HepG2 (cell line): ENCODE results near the gene AGAP1. TPM values are rescaled to one million over a fixed set of nuclear protein-coding genes. Genes with fewer than 3 reads are reported as not detected.

ENCODE experiments used
- CHD4 ChIP-seq: fragments of 200-600 bp; sonication (generic); IDR thresholded peaks from 2 replicates; pipeline ENCODE4 v1.7.0; 2017; ENCODE audit warnings: mild to moderate bottlenecking, low read length, borderline replicate concordance
- FOXJ3 ChIP-seq: sonication (generic); formaldehyde crosslinking; IDR thresholded peaks from 2 replicates; pipeline ENCODE4 v1.4.0; 2020; ENCODE audit warnings: missing genetic modification reagents, mild to moderate bottlenecking, borderline replicate concordance
- FOXK2 ChIP-seq: fragments of 450-650 bp; IDR thresholded peaks from 2 replicates; pipeline ENCODE4 v1.6.1; 2016
- KDM2A ChIP-seq: sonication (generic); formaldehyde crosslinking; IDR thresholded peaks from 2 replicates; pipeline ENCODE4 v1.4.0; 2020; ENCODE audit warnings: low read depth, missing genetic modification reagents, borderline replicate concordance
- MAFK ChIP-seq, 2 experiments: IDR thresholded peaks in 1 of 2; conservative IDR thresholded peaks in 1 of 2; 2 replicates each; pipeline ENCODE4 v1.6.1; 2011; ENCODE audit warnings: improper control_type of control experiment in 2 of 2, low read length in 2 of 2
- MIXL1 ChIP-seq: IDR thresholded peaks from 2 replicates; pipeline ENCODE4 v1.6.1; 2016
- NFATC3 ChIP-seq: sonication (generic); formaldehyde crosslinking; IDR thresholded peaks from 2 replicates; pipeline ENCODE4 v1.5.1; 2020; ENCODE audit warnings: mild to moderate bottlenecking, missing genetic modification reagents
- SATB2 ChIP-seq: sonication (generic); formaldehyde crosslinking; IDR thresholded peaks from 2 replicates; pipeline ENCODE4 v1.5.0; 2020; ENCODE audit warnings: missing genetic modification reagents
- STAT5B ChIP-seq: sonication (generic); formaldehyde crosslinking; IDR thresholded peaks from 2 replicates; pipeline ENCODE4 v1.4.0; 2020; ENCODE audit warnings: missing genetic modification reagents
- TAF15 ChIP-seq: fragments of 200-400 bp; formaldehyde crosslinking; IDR thresholded peaks from one replicate; pipeline ENCODE4 v1.6.1; 2018; ENCODE audit warnings: mild to moderate bottlenecking, low read depth, low read length; ENCODE audit not compliant: poor library complexity, severe bottlenecking
- ZBTB44 ChIP-seq: sonication (generic); formaldehyde crosslinking; IDR thresholded peaks from 2 replicates; pipeline ENCODE4 v1.4.0; 2020; ENCODE audit warnings: missing genetic modification reagents
- ZNF234 ChIP-seq: sonication (generic); formaldehyde crosslinking; conservative IDR thresholded peaks from 2 replicates; pipeline ENCODE4 v1.5.1; 2020; ENCODE audit warnings: mild to moderate bottlenecking, missing genetic modification reagents
- ZNF652 ChIP-seq: IDR thresholded peaks from 2 replicates; pipeline ENCODE4 v1.6.1; 2016; ENCODE audit warnings: low read depth, borderline replicate concordance
- ZNF792 ChIP-seq: IDR thresholded peaks from 2 replicates; pipeline ENCODE4 v1.6.1; 2016
- polyA plus RNA-seq, 8 experiments: library from polyadenylated mRNA; depleted of rRNA in 3 of 8; stranded (reverse) in 7 of 8; unstranded in 1 of 8; fragments of >200 nt; fragmentation: Illumina TruSeq in 4 of 8; extraction: Trizol in 4 of 8; gene quantifications; 2 replicates each; pipeline versions ENCODE4 v1.2.1 to v1.2.3, GENCODE V29; 2011 to 2016; ENCODE audit warnings: low read depth in 4 of 8, missing spikeins in 1 of 8, mixed read lengths in 1 of 8; ENCODE audit not compliant: insufficient read depth in 1 of 8
- total RNA-seq, 5 experiments: library from RNA; depleted of rRNA; stranded (reverse); fragments of >200 nt; fragmentation: Illumina TruSeq; extraction: Trizol; gene quantifications; 2 replicates each; pipeline ENCODE4 v1.2.3, GENCODE V29; 2016; ENCODE audit warnings: low read depth in 1 of 5
- TF ChIP-seq, protein P1 (sequence below): sonication (generic); formaldehyde crosslinking; IDR thresholded peaks from 2 replicates; pipeline ENCODE4 v1.4.0; 2020; ENCODE audit warnings: missing genetic modification reagents
- TF ChIP-seq, protein P2 (sequence below): IDR thresholded peaks from 2 replicates; pipeline ENCODE4 v1.6.1; 2016; ENCODE audit warnings: low read depth, missing genetic modification reagents, missing compliant biosample characterization
- TF ChIP-seq, protein P3 (sequence below): sonication (generic); formaldehyde crosslinking; IDR thresholded peaks from 2 replicates; pipeline ENCODE4 v1.4.0; 2020; ENCODE audit warnings: mild to moderate bottlenecking, missing genetic modification reagents, borderline replicate concordance
- TF ChIP-seq, protein P4 (sequence below): sonication (generic); formaldehyde crosslinking; conservative IDR thresholded peaks from 2 replicates; pipeline ENCODE4 v1.8.0; 2022; ENCODE audit warnings: missing genetic modification reagents

Gene AGAP1
- total and polyA plus RNA-seq, 2 of the 13 experiments (the other 11 are each of a cell fraction or from before 2014, with no cell fraction given): 21.2 to 32.7 TPM

DNA sequence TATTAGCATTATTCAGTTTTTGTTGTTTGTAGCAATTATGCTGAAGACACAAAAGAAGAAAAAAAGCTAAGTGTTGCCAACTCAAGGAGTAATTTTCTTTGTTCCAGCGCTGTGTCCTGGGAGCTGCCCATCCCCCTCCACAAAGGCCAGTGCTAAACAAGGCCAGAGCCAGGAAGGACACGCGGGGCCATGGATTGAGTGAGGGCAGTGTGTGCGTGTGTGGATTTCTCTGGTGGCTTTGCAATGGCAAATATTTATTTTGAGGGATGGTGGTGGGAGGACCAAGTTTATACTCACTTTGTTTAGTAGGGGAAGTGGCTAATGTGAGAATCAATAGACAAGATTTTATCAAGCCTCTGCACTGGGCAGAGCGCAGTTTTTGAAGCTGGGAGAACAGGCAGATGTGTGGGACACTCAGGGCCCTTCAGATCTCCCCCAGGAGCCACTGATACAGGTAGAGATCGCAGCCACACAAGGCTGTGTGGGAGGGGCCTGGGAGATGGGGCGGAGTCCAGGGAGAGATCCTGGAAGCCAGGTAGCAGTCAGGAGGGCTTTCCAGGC is 11.4 kb downstream of the AGAP1 start (continued):
- TF ChIP-seq, protein P1, sequence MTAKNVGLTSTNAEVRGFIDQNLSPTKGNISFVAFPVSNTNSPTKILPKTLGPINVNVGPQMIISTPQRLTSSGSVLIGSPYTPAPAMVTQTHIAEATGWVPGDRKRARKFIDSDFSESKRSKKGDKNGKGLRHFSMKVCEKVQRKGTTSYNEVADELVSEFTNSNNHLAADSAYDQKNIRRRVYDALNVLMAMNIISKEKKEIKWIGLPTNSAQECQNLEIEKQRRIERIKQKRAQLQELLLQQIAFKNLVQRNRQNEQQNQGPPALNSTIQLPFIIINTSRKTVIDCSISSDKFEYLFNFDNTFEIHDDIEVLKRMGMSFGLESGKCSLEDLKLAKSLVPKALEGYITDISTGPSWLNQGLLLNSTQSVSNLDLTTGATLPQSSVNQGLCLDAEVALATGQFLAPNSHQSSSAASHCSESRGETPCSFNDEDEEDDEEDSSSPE: peak; percentile 38; the same call in 1 of the 2 replicates
- TF ChIP-seq TAF15 (no peak), MAFK (conservative IDR thresholded peaks at IDR 0.05 in 1 of 2, IDR thresholded peaks at IDR 0.05 in 1 of 2; ENCODE audit: low read length in 2 of 2) (no peak), KDM2A (peak; percentile 67), ZNF234 (CRISPR knock-in tag) (no peak), ZBTB44 (CRISPR knock-in tag) (no peak), FOXK2 (peak; percentile 54; the same call in 1 of the 2 replicates), NFATC3 (CRISPR knock-in tag) (no peak), SATB2 (CRISPR knock-in tag) (no peak), FOXJ3 (CRISPR knock-in tag) (peak; percentile 81; the same call in 1 of the 2 replicates), CHD4 (no peak), ZNF792 (no peak; the same call in 1 of the 2 replicates), MIXL1 (CRISPR knock-in tag) (peak; percentile 84), ZNF652 (CRISPR knock-in tag) (no peak), STAT5B (CRISPR knock-in tag) (no peak)
- TF ChIP-seq, protein P2, sequence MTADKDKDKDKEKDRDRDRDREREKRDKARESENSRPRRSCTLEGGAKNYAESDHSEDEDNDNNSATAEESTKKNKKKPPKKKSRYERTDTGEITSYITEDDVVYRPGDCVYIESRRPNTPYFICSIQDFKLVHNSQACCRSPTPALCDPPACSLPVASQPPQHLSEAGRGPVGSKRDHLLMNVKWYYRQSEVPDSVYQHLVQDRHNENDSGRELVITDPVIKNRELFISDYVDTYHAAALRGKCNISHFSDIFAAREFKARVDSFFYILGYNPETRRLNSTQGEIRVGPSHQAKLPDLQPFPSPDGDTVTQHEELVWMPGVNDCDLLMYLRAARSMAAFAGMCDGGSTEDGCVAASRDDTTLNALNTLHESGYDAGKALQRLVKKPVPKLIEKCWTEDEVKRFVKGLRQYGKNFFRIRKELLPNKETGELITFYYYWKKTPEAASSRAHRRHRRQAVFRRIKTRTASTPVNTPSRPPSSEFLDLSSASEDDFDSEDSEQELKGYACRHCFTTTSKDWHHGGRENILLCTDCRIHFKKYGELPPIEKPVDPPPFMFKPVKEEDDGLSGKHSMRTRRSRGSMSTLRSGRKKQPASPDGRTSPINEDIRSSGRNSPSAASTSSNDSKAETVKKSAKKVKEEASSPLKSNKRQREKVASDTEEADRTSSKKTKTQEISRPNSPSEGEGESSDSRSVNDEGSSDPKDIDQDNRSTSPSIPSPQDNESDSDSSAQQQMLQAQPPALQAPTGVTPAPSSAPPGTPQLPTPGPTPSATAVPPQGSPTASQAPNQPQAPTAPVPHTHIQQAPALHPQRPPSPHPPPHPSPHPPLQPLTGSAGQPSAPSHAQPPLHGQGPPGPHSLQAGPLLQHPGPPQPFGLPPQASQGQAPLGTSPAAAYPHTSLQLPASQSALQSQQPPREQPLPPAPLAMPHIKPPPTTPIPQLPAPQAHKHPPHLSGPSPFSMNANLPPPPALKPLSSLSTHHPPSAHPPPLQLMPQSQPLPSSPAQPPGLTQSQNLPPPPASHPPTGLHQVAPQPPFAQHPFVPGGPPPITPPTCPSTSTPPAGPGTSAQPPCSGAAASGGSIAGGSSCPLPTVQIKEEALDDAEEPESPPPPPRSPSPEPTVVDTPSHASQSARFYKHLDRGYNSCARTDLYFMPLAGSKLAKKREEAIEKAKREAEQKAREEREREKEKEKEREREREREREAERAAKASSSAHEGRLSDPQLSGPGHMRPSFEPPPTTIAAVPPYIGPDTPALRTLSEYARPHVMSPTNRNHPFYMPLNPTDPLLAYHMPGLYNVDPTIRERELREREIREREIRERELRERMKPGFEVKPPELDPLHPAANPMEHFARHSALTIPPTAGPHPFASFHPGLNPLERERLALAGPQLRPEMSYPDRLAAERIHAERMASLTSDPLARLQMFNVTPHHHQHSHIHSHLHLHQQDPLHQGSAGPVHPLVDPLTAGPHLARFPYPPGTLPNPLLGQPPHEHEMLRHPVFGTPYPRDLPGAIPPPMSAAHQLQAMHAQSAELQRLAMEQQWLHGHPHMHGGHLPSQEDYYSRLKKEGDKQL (CRISPR knock-in tag): peak; percentile 91; the same call in 1 of the 2 replicates
- TF ChIP-seq, protein P3, sequence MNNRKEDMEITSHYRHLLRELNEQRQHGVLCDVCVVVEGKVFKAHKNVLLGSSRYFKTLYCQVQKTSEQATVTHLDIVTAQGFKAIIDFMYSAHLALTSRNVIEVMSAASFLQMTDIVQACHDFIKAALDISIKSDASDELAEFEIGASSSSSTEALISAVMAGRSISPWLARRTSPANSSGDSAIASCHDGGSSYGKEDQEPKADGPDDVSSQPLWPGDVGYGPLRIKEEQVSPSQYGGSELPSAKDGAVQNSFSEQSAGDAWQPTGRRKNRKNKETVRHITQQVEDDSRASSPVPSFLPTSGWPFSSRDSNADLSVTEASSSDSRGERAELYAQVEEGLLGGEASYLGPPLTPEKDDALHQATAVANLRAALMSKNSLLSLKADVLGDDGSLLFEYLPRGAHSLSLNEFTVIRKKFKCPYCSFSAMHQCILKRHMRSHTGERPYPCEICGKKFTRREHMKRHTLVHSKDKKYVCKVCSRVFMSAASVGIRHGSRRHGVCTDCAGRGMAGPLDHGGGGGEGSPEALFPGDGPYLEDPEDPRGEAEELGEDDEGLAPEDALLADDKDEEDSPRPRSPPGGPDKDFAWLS (CRISPR knock-in tag): no peak
- TF ChIP-seq, protein P4, sequence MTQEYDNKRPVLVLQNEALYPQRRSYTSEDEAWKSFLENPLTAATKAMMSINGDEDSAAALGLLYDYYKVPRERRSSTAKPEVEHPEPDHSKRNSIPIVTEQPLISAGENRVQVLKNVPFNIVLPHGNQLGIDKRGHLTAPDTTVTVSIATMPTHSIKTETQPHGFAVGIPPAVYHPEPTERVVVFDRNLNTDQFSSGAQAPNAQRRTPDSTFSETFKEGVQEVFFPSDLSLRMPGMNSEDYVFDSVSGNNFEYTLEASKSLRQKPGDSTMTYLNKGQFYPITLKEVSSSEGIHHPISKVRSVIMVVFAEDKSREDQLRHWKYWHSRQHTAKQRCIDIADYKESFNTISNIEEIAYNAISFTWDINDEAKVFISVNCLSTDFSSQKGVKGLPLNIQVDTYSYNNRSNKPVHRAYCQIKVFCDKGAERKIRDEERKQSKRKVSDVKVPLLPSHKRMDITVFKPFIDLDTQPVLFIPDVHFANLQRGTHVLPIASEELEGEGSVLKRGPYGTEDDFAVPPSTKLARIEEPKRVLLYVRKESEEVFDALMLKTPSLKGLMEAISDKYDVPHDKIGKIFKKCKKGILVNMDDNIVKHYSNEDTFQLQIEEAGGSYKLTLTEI: no peak
